Measurements from ENCODE around the gene PDHX.
"Not testable (repeated sequence)": the region's sequence is repeated elsewhere in the genome, so short reads cannot be mapped to it uniquely, and the experiment has no call there.

Gene PDHX

GRCh38 chr11:34916015-34916842 is at the start of gene PDHX, which contains the start of gene APIP:
Gene PDHX (plus strand): TSS chr11:34916618. CDS start chr11:34916656, 38 bp downstream.
Gene APIP (minus strand): TSS chr11:34916379. CDS start chr11:34916284, 95 bp downstream.
- peak; percentile 95 for DNase-seq (ENCODE audit: low spot score)

GRCh38 chr11:34869425-34869824 is 47.0 kb upstream of the PDHX start:
- no peak for DNase-seq (ENCODE audit: low spot score)

DNA sequence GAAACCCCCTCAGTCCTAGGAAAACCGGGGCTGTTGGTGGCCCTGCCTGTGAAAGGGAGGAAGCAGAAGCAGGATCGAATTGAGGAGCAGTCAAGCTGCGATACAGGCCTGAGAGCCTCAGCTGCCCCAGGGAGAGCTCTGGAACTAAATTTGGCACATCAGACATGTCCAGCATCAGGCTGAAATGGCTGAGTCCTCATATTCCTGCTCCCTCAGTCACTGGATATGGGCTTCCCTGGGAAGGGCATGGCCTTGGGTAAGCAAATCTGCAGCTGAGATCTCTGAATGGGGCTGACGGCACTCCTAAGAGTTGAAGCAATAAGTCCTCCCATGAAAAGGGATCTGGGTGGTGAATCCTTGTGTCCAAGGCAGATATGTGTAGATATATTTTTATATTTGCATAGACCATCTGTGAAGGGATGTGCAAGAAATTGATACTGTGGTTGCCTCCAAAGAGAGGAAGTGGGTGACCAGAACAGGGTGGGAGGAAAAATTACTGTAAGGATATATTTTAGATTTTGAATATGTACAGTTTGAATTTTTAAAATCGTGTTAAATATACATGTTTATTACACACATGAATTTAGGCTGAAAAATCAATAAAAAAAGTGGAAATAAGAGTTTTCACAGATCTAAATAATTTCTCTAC is 45.7 kb upstream of the PDHX start:
- no peak for DNase-seq (ENCODE audit: low spot score)

DNA sequence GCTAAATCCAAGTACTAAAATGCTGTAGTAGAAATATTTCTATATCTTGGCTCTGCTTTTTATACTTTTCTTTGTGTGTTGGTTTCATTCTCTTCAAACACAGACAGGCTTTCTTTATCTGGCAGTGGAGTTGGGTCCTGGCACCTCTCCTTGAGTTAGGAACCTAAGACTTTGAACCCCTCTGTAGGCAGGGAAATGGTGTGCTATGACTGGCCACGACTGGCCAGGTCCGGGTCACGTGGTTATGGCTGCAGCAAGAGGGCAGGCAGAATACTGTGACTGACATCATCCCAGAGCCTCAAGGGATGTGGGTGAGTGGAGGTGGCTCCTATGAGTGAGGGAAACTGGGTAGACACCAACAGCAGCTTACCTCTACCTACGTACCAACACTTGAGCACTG is 42.2 kb upstream of the PDHX start:
- DNase-seq (ENCODE audit: low spot score): no peak

- DNase-seq (ENCODE audit: low spot score): no peak
These were observed 38.9 kb upstream of the PDHX start for GRCh38 chr11:34877375-34877975.

GRCh38 chr11:34881900-34882299 is 34.5 kb upstream of the PDHX start:
- no peak for DNase-seq (ENCODE audit: low spot score)

- no peak for DNase-seq (ENCODE audit: low spot score)
These were observed 29.8 kb upstream of the PDHX start for GRCh38 chr11:34886609-34887008.

- DNase-seq (ENCODE audit: low spot score): no peak
These were observed 29.2 kb upstream of the PDHX start for GRCh38 chr11:34887260-34887659.

DNA sequence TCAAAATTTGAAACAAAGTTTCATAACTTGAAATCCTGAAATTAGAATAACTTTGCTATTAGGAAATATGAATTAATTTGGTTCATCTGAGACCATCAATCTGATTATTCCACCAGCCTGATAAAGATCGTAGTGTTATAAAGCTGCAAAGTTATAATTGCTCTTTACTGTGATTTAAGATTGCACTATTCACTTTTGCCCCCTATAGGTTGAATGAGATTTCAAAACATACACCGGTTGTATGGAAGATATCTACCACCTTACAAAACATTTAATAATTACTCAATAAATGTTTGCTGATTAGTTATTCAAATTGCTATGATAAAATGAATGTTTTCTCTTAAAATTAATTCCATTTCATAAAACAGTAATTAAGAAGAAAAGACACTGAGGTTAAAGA is 26.3 kb upstream of the PDHX start:
- DNase-seq (ENCODE audit: low spot score): no peak

GRCh38 chr11:34890812-34891211 is 25.6 kb upstream of the PDHX start:
- peak; percentile 15 for DNase-seq (ENCODE audit: low spot score)

DNA sequence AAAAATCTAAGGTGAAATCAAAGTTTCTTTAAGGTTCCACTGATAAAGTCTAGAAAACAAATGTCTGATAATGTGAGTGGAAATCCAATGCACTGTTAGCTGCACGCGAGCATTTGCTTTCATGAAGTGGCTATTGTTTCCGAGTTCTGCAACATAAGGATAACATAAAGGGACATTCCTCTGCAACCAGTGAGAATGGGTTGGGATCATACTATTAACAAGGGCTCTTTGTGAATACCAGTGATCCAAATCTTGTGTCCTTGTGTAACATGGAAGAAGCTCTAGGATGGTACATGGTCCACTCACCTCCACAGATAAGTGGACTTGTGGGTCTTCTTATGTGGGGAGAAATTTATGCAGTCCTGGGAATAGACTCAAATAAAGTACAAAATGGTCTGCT is 24.8 kb upstream of the PDHX start:
- DNase-seq (ENCODE audit: low spot score): no peak

DNA sequence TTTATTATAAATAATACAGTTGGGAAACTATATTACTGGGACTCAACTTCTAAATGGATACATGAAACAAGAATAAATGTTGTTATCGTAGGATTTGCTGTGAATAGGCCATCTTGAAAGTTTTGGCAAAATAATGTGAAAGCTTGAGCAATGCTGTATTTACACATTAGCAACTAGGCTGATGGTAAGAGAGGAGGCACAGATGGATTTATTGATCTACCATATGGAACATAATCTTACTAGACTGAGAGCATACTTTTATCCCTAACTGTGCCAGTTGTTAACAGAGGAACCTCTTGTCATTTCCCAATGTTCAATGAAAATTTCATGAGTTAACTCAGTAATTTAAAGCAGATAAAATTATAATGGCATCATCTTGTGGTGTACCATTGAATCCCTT is 23.0 kb upstream of the PDHX start:
- DNase-seq (ENCODE audit: low spot score): no peak

GRCh38 chr11:34896191-34896590 is 20.2 kb upstream of the PDHX start:
- DNase-seq (ENCODE audit: low spot score): not testable (repeated sequence)

GRCh38 chr11:34897171-34897870 is 19.1 kb upstream of the PDHX start:
- DNase-seq (ENCODE audit: low spot score): no peak

DNA sequence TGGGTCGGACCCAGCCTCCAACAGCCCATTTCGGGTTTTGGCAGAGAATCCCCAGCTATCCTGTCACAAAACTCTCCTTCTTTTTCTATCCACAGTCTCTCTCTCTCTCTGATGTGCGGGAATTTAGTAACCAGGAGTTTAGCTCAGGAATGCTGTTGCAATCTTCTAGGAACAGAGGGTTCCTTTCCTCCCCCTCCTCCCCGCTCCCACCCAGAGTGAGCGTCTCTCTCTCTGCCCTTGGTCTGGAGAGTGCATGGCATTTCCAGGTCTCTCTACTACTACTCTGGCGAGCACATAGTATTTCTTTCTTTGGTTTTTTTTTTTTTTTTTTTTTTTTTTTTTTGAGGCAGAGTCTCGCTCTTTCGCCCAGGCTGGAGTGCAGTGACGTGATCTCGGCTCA is 17.9 kb upstream of the PDHX start:
- no peak for DNase-seq (ENCODE audit: low spot score)

- DNase-seq (ENCODE audit: low spot score): no peak
These were observed 16.8 kb upstream of the PDHX start for GRCh38 chr11:34899633-34900016.

GRCh38 chr11:34904421-34904955 is 11.9 kb upstream of the PDHX start:
- no peak for DNase-seq (ENCODE audit: low spot score)

GRCh38 chr11:34905666-34906065 is 10.8 kb upstream of the PDHX start:
- no peak for DNase-seq (ENCODE audit: low spot score)

GRCh38 chr11:34907934-34908593 is 8.4 kb upstream of the PDHX start:
- DNase-seq (ENCODE audit: low spot score): no peak

DNA sequence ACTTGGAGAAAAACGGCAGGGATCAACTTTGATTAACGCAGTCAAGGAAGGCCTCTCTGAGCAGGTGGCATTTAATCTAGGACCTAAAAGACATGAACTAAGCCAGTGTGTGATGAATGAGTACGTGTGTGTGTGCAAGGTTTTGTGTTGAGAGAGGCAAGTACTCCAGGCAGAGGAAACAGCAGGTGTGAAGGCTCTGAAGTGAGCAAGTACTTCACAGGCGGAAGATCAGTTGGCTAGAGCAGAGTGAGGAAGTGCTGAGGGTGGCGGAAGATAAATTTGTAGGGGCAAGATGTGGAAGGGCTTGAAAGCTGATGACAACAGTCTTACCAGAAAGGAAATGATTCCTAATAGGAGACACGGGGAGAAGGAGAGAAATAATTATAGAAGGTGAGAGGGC is 7.0 kb upstream of the PDHX start:
- DNase-seq (ENCODE audit: low spot score): no peak

DNA sequence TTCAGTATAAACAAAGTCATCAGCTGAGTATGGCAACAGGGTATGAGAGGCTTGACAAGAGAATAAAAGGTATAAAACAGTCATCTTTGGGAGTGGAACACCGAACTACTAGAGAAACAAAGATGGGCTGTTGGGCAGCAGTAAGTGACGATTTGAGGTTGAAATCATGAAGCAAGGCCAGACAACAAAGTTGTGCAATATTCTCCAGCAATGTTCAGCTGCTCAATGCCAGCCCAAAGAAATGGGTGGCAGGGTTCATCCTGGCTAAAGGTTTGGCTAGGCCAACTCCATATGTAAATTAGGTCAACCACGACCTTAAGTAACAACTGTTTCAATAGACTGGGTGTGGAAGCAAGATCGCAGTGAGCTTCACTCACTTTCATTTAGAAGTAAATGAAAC is 6.5 kb upstream of the PDHX start:
- no peak for DNase-seq (ENCODE audit: low spot score)

GRCh38 chr11:34910817-34911216 is 5.6 kb upstream of the PDHX start:
- no peak for DNase-seq (ENCODE audit: low spot score)

Data from CD4-positive, alpha-beta T cell treated with Interleukin-2 at 100 ng/mL for 4 hours (primary cell).